HL-60 (cell line): ENCODE data around the gene MPPE1.
A peak's percentile ranks its signal among the peaks of the same experiment; 100 is the strongest.

ENCODE experiments used
- DNase-seq, 2 experiments: peaks; one replicate each; pipeline ENCODE4 v3.0.0-alpha.2; 2010 to 2020; ENCODE audit warnings: low read depth in 1 of 2, low spot score in 1 of 2
- H3K27ac ChIP-seq: fragments of 250-450 bp; sonication (Bioruptor Pico); replicated peaks from 2 replicates; pipeline ENCODE4 v1.5.1; 2020; ENCODE audit warnings: mild to moderate bottlenecking, moderate library complexity
- H3K27me3 ChIP-seq: fragments of 250-450 bp; sonication (Bioruptor Pico); 2 replicates; pipeline ENCODE4 v1.5.1; 2021; ENCODE audit warnings: mild to moderate bottlenecking, moderate library complexity; ENCODE audit not compliant: insufficient read depth, poor library complexity, severe bottlenecking
- H3K4me3 ChIP-seq: replicated peaks from 2 replicates; pipeline ENCODE4 v1.5.1; 2011; ENCODE audit warnings: mild to moderate bottlenecking, control low read depth, low read length; ENCODE audit not compliant: insufficient read depth
- GABPA ChIP-seq: IDR thresholded peaks from 2 replicates; pipeline ENCODE4 v1.6.1; 2012; ENCODE audit warnings: low read depth
- POLR2AphosphoS5 ChIP-seq: IDR thresholded peaks from 2 replicates; pipeline ENCODE4 v1.6.1; 2012; ENCODE audit warnings: low read depth
- SPI1 ChIP-seq: IDR thresholded peaks from 2 replicates; pipeline ENCODE4 v1.6.1; 2012; ENCODE audit warnings: low read depth, mild to moderate bottlenecking, borderline replicate concordance
- TF ChIP-seq, protein P1 (sequence below): IDR thresholded peaks from 2 replicates; pipeline ENCODE4 v1.6.1; 2012; ENCODE audit warnings: low read depth; ENCODE audit not compliant: insufficient replicate concordance
- TF ChIP-seq, protein P2 (sequence below): IDR thresholded peaks from one replicate; pipeline ENCODE4 v1.5.1; 2011; ENCODE audit warnings: low read length, control low read depth, inconsistent platforms; ENCODE audit not compliant: insufficient read depth

Gene MPPE1

DNA sequence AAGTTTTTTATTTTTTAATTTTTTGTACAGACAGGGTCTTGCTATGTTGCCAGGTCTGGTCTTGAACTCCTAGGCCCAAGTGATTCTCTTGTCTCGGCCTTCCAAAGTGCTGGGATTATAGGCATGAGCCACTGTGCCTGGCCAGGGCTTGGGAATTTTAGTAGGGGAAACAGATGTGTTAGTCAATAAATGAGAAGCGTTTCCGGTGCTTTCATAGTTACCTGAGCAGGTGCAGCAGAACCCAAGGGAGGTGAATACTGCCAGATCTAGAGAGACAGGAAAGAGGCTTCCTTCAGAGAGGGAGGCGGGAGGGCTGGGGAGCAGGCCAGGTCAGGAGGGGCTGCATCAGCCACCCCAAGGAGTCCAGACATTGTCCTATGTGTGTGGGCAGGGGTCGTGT is 42.7 kb upstream of the MPPE1 start:
- DNase-seq, result no peak
- TF ChIP-seq, protein P1, sequence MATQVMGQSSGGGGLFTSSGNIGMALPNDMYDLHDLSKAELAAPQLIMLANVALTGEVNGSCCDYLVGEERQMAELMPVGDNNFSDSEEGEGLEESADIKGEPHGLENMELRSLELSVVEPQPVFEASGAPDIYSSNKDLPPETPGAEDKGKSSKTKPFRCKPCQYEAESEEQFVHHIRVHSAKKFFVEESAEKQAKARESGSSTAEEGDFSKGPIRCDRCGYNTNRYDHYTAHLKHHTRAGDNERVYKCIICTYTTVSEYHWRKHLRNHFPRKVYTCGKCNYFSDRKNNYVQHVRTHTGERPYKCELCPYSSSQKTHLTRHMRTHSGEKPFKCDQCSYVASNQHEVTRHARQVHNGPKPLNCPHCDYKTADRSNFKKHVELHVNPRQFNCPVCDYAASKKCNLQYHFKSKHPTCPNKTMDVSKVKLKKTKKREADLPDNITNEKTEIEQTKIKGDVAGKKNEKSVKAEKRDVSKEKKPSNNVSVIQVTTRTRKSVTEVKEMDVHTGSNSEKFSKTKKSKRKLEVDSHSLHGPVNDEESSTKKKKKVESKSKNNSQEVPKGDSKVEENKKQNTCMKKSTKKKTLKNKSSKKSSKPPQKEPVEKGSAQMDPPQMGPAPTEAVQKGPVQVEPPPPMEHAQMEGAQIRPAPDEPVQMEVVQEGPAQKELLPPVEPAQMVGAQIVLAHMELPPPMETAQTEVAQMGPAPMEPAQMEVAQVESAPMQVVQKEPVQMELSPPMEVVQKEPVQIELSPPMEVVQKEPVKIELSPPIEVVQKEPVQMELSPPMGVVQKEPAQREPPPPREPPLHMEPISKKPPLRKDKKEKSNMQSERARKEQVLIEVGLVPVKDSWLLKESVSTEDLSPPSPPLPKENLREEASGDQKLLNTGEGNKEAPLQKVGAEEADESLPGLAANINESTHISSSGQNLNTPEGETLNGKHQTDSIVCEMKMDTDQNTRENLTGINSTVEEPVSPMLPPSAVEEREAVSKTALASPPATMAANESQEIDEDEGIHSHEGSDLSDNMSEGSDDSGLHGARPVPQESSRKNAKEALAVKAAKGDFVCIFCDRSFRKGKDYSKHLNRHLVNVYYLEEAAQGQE, result no peak
- TF ChIP-seq, protein P2, sequence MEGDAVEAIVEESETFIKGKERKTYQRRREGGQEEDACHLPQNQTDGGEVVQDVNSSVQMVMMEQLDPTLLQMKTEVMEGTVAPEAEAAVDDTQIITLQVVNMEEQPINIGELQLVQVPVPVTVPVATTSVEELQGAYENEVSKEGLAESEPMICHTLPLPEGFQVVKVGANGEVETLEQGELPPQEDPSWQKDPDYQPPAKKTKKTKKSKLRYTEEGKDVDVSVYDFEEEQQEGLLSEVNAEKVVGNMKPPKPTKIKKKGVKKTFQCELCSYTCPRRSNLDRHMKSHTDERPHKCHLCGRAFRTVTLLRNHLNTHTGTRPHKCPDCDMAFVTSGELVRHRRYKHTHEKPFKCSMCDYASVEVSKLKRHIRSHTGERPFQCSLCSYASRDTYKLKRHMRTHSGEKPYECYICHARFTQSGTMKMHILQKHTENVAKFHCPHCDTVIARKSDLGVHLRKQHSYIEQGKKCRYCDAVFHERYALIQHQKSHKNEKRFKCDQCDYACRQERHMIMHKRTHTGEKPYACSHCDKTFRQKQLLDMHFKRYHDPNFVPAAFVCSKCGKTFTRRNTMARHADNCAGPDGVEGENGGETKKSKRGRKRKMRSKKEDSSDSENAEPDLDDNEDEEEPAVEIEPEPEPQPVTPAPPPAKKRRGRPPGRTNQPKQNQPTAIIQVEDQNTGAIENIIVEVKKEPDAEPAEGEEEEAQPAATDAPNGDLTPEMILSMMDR, result no peak
- no peak for TF ChIP-seq GABPA
- TF ChIP-seq POLR2AphosphoS5, result no peak
- no peak for TF ChIP-seq SPI1
- H3K4me3 ChIP-seq, result no peak overlapping the region
- no peak overlapping the region for H3K27ac ChIP-seq
- H3K27me3 ChIP-seq, result no peaks in the 10 kb centered on the region

DNA sequence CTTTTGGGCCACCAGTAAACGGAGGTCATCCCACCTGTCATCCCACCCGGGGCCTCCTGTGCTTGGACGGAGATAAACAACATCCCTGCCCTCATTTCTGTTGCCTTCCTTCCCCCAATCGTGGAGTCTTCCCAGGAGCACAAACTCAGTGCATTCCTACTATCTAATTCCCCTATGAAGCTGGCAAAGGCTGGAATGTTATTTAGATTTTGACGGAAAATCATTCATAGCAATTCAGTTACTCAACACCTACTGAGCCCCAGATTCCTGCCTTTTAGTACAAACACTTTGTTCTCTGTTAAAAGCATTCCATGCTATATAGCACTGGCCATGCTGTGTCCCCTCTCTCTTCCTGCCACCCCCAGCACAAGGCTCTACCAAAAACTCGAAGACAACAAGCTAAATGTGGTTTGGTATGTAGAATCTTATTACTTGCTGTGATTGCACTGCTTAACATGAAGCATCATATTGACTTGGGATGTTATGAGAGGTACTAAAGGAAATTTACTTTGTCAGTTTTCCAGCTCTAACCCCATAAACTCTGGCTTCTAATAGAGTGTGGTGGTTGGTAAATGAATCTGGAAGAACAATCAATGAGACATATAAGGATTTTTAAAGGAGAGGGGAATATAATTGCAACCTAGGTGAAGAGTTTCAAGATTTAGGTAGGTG is 40.9 kb upstream of the MPPE1 start:
- H3K27ac ChIP-seq, result no peak overlapping the region
- DNase-seq, result no peak
- no peaks in the 10 kb centered on the region for H3K27me3 ChIP-seq
- TF ChIP-seq, protein P2, result no peak
- TF ChIP-seq GABPA, result no peak
- TF ChIP-seq POLR2AphosphoS5, result no peak
- no peak for TF ChIP-seq SPI1
- TF ChIP-seq, protein P1, result no peak
- H3K4me3 ChIP-seq, result no peak overlapping the region

DNA sequence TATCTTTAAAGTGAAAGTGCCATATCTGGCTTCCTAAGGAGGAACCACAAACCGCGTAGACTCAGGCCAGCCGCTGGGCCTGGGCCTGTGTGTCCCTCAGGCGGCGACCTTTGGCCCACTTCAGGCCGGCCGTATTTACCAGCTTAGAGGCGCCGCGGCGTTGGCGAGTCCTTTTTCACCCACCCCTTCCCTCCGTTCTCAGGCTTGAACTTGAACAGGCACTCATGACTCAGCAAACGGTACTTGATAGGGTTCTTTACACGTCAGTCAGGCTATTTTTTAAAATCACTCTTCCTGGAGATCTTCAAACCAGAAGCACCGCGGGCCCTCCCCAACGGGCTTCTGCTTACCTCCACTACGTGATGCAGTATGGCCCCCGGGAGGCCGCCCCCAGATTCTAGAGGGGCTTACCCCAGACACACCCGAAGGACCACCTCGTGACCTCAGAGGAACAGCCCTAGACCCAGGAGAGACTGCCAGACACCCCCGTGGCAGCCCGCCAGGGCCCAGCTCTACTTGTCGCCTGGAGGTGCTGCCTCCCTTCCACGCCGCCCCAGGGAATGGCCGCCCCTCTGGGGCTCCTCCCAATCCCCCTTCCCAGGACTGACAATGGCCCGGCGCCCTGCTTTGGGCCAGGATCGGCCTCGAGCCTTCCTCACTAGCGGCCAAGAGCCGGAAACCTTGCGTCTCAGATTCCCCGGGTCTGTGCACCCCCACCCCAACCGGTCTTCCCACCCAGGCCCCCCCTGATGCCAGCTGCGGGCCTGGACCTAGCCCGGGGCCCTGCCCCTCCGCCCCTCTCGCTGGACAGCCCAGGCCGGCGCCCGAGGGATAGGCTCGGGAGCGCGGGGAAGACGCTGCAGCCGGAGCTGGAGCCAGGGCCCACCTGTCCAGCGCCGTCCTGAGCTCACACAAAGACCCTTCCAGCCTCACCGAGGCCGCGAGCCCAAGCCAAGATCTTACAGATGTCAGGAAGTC is 39.4 kb upstream of the MPPE1 start:
- DNase-seq, result peak; percentile 97 to 98
- TF ChIP-seq, protein P1, result no peak
- TF ChIP-seq SPI1 (no peak), GABPA (no peak), POLR2AphosphoS5 (peak; percentile 84)
- TF ChIP-seq, protein P2, result no peak
- peak overlapping the region; percentile 47 for H3K4me3 ChIP-seq
- H3K27ac ChIP-seq, result peak overlapping the region; percentile 87
- H3K27me3 ChIP-seq, result no peaks in the 10 kb centered on the region
